ENCODE measurements around the gene MYO18A.

MYO18A gene

DNA sequence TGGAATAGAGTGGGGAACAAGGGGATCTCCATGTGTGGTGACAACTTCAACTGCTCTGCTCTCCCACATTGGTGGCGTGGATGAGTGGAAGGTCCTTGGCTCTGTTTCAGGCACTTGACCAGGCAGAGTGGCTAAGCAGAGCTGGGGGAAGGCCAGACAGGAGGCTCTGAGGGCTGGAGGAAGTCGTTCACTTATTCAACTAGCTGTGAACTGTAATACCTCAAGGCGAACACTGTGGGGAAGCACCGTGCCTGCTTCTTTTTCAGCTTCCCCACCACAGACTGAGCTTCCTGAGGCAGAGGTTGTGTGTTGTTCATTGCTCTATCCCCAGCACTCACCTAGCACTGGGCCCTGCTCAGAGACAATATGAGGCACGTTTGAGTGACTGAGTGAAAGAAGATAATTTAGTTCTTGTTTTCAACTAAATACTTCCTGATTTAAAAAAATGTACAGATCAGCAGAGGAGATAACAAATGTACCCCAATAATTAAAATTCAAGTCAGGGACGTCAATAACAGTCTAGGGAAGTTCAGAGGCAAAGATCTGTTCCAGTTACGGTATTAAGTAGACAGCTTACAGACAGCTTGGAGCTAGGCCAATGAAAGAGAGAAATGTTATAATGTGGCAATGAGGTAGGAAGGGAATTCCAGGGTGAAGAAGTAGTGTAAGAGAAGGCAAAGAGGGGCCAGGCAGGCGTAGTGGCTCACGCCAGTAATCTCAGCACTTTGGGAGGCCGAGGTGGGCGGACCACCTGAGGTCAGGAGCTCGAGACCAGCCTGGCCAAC, 34.7 kb downstream of the MYO18A start:
- DNase-seq, result peak; percentile 22

DNA sequence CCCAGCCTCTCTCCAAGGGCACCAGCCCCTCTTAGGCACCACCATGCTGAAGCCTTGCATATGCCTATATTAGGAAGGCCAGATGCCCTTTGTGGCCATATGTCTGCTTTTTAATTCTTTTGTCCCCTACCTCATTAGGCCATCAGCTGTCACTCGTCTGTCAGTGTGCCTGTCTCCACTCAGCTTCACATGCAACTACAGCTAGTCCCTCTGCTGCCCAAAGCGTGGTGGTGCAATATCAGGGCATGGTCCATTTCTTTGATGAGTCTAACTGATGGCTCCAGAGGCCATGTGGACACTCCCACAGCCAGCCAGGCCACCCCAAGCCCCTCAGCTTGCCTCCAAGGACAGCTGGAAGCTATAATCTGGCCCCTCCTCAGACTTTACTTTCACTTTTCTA, 36.3 kb downstream of the MYO18A start:
- DNase-seq, result no peak

DNA sequence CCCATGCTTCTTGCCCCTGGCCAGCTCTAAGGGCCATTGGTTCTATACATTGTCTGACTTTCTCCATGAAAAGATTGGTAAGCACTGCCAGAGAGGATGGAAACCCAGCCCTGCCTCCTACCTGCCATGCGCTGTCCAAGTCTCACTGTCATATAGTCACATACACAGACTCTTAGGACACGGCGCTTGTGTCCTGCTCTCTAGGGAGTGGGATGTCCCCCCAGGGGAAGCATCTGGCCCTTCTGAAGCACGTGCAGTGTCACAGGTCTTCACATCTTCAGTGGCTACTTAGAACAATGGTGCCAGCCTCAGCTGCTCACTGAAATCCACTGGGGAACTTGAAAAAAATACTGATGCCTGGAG, 38.7 kb downstream of the MYO18A start:
- no peak for DNase-seq

DNA sequence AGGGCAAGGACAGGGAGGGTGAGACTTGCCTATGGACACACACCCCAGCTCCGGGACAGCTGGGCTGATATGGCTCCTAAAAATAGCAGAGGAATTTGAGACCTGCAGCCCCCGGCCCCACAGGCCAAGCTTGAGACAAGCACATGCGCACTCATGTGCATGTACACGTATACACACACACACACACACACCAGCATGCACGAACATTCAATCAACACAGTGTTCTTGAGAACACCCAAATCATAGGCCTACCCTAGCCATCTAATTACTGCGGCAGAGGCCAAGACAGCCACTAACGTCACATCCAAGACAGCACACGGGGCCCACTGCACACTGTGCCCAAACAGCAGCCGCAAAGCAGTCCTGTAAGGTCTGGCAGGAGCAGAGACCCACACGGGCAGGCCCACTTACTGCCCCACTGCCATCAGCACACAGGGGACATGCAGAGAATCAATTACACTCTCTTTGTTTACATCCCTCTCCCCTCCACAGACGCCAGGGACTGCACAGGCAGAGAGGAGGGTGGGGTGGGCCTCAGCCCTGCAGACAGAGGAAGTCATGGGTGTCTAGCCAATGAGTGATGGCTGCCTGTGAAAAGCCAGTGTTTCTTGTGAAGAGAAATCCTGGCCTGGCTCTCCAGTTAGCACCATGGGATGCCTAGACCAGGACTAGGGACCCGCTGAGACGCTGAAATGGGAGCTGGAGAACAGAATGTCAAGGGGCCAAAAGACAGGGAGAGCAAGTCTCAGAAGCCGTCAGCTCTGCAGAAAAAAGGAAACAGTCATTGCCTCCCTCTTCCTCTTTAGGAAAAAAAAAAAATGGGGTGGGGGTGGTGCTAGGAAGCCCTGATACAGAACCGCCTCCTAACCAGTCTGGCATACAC, 39.3 kb downstream of the MYO18A start:
- DNase-seq, result peak; percentile 15

DNA sequence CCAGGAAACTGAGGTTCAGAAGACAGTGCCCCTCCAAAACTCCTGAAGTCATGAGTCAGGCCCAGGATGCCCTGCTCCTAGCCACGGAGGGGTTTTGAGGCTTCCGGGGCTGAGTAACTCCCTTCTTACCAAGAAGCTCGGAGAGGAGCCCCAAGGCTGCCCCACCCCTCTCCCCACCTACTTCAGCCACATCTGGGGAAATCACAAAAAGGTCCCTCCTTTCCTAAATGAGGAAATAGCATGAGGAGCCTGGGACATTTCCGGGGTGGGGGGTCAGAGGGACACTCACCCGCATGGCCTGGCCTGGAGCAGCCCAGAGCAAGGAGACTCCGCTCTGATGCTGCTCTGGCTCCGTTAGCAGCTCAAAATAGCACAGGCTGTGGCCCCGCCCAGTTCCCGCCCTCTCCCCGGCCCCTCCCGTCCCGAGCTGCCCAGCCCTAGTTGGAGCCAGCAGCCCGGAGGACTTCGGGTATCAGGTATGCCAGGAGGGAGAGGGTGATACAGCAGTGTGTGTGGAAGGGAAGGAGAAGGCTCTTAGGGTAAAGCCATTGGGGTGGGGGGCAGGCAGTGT, 40.1 kb downstream of the MYO18A start:
- DNase-seq, result no peak

DNA sequence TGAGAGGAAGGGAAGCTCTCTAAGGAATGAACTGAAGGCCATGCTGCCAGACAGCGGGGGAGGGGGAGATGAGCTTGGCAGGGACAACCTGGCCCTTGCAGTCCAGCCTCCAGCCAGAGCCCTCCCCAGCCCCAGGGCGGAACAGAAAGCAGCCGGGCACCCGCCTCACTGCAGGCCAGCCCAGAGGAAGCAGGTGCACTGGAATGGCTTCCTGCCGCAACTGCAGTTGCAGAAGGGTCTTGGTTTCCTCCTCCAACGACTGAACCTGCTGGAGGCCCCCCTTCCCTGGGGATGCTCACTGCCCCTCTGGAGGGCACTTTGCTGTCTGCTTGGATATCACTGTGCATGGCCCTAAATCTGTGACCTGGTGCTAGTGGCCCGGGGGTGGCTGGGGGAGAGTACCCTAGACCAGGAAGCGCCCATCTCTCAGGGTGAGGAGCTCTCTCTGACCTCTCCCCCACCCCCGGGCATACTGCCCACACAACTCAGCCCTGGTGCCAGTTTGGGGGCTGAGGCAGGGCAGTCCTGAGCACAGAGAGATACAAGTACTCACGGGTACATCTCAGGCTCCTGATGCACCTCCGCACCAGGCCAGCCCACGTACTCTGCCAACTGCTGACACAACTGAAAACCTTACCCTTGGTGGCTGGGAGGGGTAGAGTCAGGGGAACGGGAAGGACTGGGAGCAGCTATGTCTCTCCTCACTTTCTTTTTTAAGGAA, 41.1 kb downstream of the MYO18A start:
- DNase-seq, result no peak

DNA sequence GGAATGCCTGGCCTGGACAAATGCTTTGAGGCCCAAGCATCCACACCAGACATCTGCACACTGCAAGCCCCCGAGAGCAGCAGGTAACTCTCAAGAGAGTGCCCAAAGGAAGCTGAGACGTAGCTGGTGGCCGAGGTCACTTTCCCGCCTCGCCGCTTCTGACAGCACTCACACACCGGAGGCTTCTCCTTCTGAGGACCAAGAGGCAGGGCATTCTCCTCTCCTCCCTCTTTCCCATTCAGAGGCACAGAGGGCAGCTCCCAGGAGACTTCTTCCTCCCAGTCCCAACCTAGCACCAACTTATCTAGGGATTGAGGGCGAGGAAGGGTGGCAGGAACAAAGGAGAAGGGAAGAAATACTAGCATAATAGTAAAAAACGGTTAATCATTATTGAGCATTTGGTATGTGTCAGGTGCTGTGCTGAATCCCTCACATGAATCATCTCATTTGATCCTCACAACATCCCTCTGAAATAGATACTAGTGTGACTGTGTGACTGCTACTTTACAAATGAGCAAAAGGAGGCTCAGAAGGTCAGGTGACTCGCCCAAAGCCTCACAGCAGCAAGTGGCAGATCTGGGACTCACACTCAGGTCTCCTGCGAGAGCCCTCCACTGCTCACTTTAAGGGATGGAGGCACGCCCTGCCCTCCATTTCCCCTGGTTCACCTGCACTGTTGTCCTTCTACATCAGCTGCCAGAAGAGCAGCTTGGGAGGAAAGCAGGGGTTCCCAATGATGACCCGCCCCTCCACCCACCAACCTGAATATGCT, 41.8 kb downstream of the MYO18A start:
- no peak for DNase-seq

DNA sequence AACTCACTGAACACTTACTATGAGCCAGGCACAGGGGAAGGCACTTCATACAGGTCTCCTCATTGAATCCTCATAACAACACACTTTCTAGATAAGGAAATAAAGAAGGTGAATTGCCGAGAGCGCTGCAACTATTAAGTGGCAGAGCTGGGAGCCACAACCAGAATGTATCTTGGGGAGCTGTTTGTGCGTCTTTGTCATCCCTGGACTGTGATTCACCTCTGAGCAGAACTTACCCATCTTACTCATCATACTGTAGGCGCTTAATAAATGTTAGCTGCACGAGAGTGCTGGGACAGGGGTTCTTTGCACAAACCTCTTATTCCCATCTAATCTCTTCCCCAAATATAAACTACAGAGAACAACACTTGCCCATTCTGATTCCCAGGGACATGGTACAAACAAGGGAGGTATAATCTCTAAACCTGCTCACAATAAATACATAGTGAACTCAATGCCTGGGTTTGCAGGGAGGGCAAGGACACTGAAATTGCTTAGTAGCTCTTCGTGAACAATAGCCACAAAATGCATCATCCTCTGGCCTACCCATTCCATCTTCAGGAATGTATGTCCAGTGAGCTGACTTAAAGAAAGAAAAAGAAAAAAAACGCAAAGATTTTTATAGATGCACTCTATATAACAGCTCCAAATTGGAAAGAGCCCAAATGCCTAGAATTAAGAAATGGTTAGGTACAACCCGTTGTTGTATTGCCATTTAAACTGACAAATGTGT, 43.0 kb downstream of the MYO18A start:
- no peak for DNase-seq

DNA sequence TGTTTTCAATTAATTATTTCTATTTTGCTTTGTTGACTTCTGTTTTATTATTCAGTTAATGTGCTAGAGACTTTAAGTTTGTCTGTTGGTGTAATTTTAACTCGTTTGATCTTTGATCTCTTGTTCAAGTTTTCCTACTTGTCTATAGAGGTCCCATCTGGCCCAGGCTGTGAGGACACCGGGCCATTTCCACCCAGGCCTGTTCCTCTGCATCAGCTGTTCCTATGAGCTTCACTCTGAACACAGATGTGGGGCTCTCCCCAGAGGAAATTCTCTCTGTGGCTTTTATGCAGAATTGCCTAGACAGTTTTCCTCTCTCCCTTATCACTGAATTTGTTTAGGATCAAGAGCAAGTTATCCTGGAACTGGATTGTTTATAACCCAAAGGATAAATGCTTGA, 44.7 kb downstream of the MYO18A start:
- DNase-seq, result no peak

DNA sequence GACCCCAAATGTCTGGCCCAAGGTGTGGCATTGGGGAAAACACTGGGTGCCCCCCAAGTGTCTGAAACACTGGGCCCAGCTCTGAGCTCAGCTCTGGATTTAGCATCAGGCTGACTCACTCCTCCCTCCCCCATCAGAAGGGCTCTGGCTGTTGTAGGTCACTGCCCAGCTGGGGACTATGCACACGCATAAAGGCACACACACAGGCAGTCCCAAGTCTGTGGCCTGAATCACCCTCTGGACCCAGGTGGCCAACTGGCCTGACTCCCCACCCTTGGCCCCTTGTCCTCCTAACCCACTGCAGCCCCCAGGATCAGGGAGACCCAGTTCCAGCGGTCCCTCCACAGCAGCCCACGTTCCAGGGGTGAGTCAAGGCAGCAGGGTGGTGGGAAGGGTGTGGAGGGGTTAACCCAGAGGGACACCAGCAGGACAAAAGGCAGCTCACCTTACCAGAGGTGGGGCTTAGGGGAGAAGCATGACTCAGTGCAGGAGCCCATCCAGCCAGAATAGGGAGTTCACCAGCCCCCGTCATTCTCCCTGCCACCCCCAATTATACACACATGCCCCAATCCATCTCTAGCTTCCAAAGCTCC, 47.0 kb downstream of the MYO18A start:
- no peak for DNase-seq

DNA sequence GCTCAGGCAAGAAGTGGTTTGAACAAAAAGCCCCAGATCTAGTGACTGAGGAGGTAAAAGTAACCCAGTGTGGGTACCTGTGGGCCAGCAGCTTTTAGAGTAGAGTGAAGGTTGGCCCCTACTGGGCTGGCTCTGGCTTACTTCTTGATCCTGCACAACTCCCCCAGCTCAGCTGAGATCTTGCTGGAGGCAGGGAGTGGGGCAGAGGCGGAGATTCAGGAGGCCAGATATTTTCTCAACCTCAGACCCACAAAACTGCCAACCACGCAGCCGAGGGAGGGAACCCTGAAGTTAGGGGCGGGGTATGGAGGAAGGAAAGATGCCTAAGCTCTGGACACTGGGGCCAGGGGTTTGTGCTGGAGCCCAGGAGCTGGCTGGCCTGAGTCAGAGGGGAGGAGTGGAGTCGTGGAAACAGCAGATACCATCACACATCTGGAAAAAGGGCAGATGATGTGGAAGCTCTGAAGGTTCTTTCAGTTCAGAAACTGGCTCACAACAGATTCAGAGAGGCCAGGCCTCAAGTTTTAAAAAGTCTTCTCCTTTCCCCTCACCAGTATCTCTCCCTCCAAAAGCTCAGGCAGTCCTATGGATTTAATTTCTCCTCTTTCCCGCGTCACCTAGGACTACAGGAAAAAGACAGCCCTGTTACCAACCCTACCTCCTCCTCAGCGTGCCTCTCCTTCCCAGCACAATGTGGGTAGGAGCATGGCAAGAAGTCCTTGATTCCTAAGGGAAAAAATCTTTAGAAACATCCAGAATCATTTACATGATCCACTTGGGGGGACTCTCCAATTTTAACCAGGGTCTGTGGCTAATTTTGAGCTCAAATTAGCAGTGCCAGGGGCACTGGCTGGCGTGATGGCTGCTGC, 48.1 kb downstream of the MYO18A start:
- no peak for DNase-seq

DNA sequence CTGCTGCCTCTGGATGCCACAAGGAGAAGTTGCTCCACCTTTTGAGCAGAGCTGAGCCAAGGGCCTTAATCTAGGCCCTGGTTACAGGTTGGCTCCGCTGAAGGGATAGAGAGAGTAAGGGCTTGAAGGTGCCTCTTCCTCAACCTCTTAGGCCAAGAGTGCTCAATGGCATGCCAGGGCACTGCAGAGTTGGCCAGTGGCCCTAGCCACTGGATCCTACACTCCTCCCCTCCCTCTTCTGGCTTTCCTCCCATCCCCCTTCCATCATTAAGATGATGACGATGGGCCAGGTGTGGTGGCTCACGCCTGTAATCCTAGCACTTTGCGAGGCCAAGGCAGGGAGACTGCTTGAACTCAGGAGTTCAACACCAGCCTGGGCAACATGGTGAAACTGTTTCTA, 50.5 kb downstream of the MYO18A start:
- no peak for DNase-seq

DNA sequence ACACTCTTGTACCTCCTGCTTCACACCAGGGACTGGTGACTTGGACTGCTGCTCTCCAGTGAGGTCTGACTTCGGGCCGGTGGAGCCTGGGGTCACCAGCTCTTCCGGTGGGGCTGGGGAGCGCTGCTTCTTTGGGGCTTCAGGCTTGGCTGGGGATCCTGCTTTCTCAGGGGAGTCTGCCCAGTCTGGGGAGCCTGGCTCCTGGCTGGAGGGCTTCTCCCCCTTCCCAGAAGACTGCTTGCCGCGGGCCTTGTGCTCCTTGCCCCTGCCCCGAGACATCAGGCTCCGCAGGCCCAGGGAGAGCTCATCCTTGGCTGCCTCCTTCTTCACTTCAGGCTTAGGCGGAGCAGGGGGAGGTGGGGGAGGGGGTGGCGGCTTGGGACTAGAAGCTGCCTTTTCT, 52.4 kb downstream of the MYO18A start:
- DNase-seq, result no peak

DNA sequence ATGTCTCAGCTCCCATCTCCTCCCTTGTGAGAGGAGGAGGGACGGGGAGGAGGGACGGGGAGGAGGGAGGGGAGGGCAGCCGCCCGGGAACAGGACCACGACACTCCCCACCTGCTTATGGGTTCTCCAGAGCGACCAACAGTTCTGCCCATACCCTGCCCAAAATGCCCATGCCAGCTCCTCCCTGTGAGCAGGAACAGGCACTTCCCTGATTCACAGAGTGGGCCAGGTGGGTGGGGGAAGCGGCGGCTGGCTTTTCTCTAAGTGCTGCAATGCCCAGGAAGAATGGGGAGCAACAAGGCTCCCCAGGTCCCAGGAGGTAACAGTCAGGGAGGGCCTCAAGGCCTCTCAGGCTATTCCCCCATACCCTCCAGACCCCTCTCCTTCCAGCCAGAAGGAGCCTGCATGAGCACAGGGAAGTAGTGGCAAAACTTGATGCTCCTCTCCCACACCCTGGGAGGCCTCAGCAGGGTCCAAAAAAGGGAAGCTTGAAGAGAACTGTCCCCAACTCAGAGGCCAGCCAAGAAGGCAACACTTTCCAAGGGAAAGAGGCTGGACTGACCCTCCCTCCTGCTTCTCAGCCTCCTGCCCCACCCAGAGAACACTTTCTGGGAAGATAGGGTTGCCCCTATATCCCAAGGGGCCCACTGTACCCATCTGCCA, 53.8 kb downstream of the MYO18A start:
- no peak for DNase-seq

DNA sequence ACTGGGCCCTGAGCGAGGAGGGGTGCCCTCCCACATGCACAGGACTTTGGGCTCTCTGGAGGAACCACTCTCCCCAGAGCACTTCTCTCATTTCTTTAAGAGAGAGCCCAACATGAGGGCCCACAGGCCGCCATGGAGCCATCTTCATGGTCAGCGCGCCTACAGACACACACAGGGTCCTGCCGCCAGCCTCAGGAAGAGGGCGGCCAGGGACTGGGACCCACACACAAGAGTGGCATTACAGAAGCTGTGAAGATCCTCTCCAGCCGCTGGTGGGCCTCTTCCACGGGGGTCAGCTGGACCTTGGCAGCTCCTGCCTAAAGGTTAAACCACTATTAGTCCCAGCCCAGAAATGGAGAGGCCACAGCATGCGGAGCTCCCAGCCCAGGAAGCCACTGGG, 54.5 kb downstream of the MYO18A start:
- DNase-seq, result no peak

DNA sequence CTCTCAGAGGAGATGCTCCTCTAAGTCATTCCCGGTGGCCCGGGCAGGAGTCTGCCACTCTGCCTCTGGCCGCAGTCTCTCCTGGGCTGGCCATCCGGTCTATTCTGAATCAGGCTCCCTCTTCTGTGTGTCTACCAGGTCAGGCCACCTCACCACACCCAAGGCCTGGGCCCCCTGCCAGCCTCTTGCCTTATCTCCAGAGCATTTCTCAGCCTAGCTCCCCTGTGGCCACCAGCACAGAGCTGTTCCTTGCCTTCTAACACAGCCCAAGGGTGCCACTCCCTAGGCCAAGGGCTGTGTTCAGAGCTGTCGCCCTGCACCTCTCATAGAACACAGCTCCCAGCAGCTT, 55.3 kb downstream of the MYO18A start:
- no peak for DNase-seq

DNA sequence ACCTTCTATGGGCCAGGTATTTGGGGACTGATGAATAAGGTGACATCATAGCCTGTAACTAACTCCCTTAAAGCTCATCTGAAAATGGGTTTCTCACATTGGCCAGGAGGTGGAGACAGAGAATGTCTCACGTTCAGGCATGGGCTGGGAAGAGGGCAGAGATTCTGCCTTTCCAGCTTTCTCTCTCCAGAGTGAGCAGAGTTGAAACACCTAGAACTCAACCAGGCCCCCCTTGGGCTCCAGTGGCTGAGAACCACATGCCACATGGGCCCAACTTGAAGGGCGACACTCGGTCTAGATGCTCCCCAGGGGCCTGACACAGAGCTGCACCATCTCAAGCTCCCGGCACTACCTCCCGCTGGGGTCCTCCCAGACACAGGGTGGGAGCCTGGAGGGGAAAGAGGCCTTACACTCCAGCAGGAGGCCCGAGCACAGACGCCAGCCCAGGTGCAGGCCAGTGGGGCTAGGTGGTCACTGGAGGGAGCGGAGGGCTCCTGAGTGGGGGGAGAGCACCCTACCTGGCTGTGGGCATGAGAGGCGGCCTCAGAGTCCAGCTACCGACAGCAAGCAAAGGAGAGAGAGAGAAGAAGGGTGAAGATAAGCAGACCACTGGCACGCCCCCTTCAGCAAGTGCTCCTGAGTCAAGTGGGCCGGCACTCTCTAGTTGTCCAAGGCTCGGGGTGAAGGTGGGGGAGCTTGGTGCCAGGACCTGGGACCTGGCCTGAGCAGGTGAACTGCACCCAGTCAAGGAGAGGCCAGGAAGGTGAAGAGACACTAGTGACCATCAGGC, 55.9 kb downstream of the MYO18A start:
- peak; percentile 28 for DNase-seq

DNA sequence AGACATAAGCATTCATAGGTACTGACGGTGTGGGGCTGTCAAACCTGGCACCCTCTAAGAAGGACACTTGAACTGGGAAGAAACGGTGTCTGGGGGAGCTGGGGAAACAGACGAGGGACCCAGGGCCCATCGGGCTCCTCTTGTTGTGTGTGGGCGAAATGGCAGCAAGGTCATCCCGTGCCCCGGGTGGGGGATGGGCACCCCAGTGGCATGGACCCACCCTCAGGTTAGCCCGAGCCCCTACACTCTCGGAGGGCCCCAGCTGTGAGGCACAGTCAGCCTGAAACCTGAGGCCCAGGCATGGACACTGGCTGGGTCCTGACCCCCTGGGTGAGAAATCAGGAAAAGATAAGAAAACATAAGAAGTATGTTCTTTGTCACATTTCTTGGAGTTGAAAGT, 57.1 kb downstream of the MYO18A start:
- no peak for DNase-seq

DNA sequence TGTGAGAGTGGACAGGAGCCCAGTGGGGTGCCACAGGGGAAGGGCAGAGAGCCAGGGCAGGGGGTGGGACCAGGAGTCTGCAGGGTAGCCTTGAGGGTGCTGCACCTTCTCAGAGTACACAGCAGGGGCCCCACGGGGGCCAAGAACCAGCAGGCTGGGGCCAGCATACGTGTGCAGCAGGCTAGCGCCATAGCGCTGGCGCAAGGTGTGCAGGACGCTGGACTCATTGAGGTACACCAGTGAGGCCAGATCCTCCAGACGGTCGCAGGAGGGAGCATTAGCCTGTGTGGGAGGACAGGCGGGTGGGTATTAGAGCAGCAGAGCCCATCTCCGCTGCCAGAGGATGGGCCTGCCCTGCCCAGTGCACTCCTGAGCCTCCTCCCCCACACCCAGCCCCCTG, 58.8 kb downstream of the MYO18A start:
- no peak for DNase-seq
